TTC549 (cell line): ENCODE measurements around the gene ARHGEF2.

ENCODE experiments used
- FAIRE-seq: peaks from 2 replicates; lab custom pipeline; 2012; peaks lifted over from hg19 to GRCh38; lab: Jason Lieb, UNC

ARHGEF2 gene

GRCh38 chr1:155978325-155978972, at the start of gene ARHGEF2:
Gene ARHGEF2, minus strand, starts transcription at chr1:155978547. Its CDS starts 120 bp downstream, at chr1:155978427.
- no peak for FAIRE-seq

DNA sequence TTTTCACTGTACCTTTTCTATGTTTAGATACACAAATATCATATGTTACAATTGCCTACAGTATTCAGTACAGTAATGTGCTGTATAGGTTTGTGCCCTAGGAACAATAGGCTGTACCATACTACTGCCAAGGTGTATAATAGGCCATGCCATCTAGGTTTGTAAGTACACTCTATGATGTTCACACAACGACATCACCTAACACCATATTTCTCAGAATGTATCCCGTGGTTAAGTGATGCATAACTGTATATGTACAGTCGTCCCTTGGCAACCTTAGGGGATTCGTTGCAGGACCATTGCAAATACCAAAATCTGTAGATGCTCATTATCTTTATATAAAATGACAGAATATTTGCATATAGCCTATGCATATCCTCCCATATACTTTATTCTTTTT, 48.2 kb upstream of the ARHGEF2 start:
- no peak for FAIRE-seq

DNA sequence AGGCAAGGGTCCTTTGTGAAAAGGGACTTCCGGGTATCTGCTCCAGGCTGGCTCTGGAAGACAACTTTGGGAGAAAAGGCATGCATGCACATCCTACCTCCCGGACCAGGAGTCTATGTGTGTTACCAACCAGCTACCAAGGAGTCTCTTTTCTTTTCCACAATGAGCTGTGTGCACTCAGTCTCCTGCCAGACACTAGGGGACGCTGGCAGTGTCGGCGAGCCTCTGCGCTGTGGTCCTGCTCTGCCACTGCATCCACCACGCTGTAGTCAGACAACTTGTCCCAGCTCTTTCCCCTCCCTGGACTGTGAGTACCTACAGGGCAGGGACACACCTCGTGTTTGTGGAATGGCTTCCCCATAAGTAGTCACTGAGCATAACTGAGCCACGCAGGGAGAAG, 47.5 kb upstream of the ARHGEF2 start:
- peak; percentile 69 for FAIRE-seq

DNA sequence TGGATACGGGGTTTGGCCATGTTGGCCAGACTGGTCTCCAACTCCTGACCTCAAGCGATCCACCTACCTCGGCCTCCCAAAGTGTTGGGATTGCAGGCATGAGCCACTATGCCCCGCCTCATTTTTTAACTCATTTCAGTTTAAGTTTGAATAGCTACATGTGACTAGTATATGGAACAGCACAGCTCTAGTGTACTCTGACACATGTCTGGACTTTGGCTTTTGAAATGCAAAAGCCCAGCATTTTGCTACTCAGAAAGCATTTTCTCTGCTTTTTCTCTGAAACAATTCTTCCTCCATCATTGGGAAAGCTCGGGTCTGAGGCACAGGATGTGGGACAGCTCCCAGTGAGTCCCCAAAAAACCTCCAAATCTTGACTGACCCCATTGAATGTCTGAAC, 46.5 kb upstream of the ARHGEF2 start:
- no peak for FAIRE-seq

DNA sequence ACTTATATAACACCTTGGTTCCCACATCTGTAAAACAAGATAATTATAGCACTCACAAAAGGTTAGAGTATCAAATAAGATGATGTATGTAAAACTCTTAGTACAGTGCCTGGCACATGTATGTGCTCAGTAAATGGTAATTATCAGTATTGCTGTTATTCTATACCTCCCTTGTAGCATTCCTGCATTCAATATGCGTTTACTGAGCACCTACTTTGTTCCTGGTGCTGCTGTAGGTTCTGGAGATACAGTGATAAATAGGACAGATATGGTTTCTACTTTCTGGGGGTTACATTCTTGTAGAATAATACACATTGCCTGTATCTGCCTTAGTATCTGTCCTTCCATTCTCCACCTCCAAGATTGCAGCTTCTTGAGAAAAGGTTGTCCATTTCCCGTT, 43.6 kb upstream of the ARHGEF2 start:
- no peak for FAIRE-seq

DNA sequence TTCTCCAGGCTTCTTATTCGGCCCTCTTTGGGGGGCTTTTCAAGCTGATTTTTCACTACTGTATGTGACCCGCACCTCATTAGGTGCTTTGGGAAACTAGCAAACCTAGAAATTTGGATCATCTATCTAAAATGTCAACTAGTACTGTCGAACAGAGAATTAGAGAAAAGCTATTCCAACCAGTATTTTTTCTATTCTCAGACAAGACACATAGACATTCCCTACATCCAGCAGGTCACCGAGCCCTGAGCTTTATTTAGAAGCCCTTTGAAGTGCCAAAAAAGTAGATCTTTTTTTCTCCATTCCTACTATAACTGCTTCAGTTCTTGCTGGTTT, 42.7 kb upstream of the ARHGEF2 start:
- FAIRE-seq, result no peak

- FAIRE-seq, result peak; percentile 96
Measured at GRCh38 chr1:156020293-156021092, 42.1 kb upstream of the ARHGEF2 start, which contains the start of gene SSR2. Gene SSR2, minus strand, starts transcription at chr1:156020951. Its CDS starts 784 bp downstream, at chr1:156020167.

DNA sequence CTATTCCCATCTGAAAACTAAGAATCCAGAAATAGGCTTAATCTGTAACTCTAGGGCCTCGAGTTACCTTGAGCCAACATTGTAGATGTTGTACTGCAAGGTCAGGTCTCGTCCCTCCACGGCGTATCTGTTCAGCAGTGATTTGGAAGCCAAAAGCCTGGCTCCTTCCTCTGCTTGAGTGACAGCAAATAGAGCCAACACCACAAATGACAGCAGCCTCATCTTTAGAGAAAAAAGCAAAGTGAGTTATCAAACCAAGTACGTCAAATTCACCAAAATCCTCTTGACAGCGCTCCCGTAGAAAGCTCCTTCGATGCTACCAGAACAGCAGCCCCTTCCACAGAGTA, 41.6 kb upstream of the ARHGEF2 start:
- no peak for FAIRE-seq

DNA sequence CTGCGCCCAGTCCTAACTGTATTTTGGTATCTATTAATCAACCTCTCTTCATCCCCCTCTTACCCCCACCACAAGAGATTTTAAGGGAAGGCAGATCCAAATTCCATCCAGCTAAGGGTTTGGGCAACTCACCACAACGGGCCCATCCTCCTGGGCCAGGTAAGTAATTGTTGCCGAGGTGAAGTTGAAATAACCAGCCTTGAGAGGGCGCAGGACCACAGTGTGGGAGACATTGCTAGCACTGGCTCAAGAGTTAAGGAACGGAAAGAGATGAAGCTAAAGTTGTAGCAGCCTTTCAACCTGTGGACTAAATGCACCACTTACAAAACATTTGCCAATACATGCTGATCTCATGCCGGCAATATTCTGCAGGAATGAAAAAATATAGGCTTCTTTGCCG, 36.5 kb upstream of the ARHGEF2 start:
- no peak for FAIRE-seq

DNA sequence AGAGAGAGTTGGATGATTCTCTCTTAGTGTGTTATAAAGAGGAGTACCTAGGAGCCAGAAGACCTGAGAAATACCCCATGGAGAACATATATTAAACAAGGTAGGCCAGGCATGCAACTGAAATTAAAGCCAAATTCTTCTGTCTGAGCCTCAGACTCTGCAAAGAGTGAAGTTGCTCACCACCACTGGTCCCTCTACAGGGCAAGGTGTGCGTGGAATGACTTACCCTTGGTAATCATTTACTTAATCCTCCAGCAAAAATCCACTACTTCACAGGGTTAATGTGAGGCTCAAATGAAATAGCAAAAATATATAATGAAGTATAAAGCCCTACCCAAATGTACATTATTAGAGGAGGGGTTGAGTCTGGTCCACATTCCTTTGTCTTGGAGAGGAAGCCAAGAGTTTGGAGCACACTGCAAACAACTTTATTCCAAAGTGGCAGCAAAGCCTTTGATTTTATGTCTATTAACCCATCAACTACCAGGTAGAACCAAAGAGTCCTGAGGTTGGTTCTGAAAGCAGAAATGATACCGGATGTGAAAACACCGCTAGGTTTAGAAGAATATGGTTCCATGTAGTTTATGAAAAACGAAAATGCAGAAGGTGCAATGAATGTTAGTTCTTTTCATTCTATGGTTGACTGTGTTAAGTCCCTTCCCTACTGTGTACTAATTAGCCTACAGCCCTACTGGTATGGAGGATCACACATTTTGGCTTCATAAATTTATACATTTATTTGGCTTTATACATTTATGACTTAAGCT, 33.9 kb upstream of the ARHGEF2 start:
- no peak for FAIRE-seq

GRCh38 chr1:156009404-156009803, 31.1 kb upstream of the ARHGEF2 start:
- no peak for FAIRE-seq

DNA sequence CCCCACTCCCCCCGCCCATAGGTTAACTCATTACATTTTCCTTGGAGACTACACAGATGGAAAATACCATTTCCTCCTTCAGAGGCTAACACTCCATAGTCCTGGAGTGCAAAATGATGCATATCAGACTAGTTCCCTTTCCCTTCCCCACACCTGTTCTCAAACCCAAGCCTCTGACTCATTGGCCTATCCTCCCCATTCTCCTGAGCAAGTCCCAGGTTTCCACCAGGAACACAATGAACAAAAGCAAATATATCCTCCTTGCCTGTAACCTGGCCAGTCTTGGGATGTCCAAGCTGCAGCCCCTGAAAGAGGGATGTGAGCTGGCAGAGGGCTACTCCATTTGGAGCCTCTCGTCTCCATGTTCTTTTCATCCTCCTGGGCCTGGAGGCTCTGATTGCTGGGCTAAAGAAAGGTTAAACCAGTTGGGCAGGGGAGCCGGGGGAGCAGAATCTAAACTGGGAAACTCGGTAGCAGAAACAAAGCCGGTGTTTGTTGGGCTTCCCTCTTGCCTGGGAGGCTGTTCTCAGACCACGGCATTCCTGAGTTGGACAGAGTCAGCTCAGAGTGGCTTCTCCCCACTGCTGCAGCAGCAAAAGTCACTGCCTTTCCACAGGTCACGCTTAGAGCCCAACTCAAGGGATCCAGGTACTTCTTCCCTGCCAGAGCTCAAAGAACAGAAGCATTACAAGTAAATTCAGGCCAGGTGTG, 28.5 kb upstream of the ARHGEF2 start:
- FAIRE-seq, result no peak

- FAIRE-seq, result no peak
Measured at GRCh38 chr1:156004843-156005584, 26.7 kb upstream of the ARHGEF2 start.

DNA sequence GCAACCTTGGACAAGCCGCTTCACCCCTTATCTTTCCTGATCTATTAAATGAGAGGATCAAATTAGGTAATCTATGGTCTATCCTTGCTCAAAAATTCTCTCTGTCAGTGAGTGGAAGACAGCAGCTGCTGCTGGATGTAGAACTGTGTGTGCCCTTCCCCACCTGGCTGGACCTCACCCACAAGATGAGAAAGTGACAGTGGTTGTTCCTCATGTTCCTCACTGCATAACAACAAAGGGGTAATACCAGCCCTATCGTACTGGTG, 25.5 kb upstream of the ARHGEF2 start:
- FAIRE-seq, result no peak

- no peak for FAIRE-seq
Measured at GRCh38 chr1:156002188-156002911, 24.0 kb upstream of the ARHGEF2 start.

GRCh38 chr1:156001662-156002171, 23.4 kb upstream of the ARHGEF2 start:
- FAIRE-seq, result no peak

DNA sequence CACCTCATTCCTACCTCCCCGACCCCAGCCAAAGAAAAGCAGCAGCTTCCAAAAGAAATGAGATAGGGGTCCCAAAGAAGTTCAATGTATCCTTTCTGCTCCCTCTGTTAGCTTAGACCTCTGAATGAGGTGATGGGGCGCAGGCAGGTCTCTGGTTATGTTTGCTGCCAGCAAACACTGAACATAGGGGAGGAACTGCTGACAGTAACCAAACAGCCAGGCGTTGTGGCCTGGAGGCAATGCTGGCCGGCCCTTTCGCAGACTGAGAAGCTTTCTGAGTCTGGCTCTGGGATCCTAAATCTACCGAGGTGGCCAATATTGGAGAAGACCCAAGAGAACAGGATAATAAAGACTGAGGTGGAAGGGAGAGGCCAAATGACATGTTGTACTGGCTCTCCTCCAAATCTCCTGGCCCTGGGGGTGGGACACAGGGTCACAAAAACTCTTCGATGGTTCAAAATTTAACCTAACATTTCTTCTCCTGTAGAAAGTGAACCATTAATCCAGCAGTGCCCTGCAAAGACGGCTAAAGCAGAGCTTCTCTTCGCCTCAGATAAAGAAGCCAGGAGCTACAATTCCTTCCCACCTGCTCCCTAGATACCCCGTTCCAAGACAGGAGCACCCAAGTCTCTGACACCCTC, 22.8 kb upstream of the ARHGEF2 start:
- FAIRE-seq, result no peak

- no peak for FAIRE-seq
Measured at GRCh38 chr1:155999964-156000363, 21.6 kb upstream of the ARHGEF2 start.

- FAIRE-seq, result no peak
Measured at GRCh38 chr1:155996166-155996565, 17.8 kb upstream of the ARHGEF2 start.

- FAIRE-seq, result no peak
Measured at GRCh38 chr1:155993595-155993994, 15.2 kb upstream of the ARHGEF2 start.
